ENCODE measurements around the gene LGALS1.
A peak's percentile ranks its signal among the peaks of the same experiment; 100 is the strongest.
"Not testable (repeated sequence)": the region's sequence is repeated elsewhere in the genome, so short reads cannot be mapped to it uniquely, and the experiment has no call there.

The LGALS1 gene

GRCh38 chr22:37692627-37693285 lies 17.3 kb downstream of the LGALS1 start:
- DNase-seq = no peak

- DNase-seq = not testable (repeated sequence)
These were observed 18.7 kb downstream of the LGALS1 start for GRCh38 chr22:37694131-37694530.

- DNase-seq = not testable (repeated sequence)
These were observed 20.8 kb downstream of the LGALS1 start for GRCh38 chr22:37696260-37696656.

DNA sequence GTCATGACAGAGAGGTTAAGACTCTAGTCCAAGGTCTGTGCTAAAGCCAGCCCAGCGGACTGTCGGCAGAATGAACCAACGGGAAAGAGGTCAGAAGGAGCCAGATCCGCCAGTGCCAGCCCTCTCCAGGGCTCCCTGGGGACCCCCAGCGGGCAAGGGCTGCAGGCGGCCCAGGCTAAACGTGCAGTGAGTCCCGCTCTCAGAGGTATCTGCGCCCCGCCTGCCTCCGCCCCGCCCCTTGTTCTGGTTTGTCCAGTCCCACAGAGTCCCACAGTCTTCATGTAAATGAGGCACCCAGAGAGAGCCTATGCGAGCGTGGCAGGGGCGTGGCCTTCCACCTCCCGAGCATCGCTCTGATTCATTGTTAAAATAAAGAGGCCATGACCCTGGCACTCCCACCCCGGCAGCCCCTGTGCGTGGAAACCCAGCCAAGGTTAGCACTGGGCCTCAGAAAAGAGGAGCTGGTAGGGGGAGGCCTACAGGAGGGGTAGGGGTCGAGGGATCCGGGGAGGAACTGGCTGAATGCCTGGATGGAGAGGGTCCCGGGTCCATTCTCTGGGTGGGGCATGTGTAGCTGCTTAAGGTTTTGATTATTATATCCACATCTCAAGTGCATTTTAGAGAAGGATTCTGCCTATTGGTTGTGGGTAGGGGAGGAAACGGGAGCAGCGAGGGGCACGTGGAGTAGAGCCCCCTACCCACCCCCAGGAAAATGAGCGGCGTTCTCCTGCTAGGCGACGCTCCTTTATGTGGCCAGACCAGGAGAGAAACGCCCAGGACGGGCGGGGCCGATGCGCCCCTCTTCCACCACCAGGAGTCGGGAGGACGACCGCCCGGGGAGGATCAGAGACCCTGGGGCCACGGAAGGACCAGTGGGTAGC lies 21.5 kb downstream of the LGALS1 start, which contains the start of gene TRIOBP:
TSS of gene TRIOBP (plus strand) at position 392 of the 881 bp plus-strand sequence. CDS start 4,318 bp downstream, outside the sequence.
- peak; percentile 99 for DNase-seq

DNA sequence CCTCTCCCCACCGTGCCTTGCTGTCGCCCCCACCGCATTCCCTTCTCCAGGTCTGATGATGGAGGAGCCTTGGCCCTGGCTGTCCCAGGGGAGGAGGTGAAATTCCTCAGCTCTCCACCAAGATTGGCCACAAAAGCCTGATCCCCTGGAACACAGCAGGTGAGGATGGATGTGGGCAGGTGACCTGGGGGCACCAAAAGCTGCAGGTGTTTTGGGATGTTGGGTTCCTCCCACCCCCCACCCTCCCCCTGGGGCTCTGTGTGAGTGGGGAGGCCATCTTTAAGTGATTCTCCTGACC lies 22.1 kb downstream of the LGALS1 start:
- DNase-seq = no peak

- DNase-seq = no peak
These were observed 25.8 kb downstream of the LGALS1 start for GRCh38 chr22:37701141-37701786.

- no peak for DNase-seq
These were observed 28.5 kb downstream of the LGALS1 start for GRCh38 chr22:37703906-37704305.

GRCh38 chr22:37704645-37705044 lies 29.2 kb downstream of the LGALS1 start:
- DNase-seq = no peak

DNA sequence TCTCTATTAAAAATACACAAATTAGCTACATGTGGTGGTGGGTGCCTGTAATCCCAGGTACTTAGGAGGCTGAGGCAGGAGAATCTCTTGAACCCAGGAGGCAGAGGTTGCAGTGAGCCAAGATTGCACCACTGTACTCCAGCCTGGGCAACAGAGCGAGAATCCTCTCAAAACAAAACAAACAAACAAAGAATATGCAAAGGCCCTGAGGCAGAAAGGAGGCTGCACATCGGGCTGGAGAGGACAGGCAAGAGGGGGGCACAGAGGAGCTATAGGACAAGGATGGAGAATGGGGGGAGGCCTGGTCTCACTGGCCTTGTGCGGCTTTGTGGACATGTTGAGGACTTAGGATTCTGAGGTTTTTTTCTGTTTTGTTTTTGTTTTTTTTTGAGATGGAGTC lies 29.8 kb downstream of the LGALS1 start:
- DNase-seq = no peak

DNA sequence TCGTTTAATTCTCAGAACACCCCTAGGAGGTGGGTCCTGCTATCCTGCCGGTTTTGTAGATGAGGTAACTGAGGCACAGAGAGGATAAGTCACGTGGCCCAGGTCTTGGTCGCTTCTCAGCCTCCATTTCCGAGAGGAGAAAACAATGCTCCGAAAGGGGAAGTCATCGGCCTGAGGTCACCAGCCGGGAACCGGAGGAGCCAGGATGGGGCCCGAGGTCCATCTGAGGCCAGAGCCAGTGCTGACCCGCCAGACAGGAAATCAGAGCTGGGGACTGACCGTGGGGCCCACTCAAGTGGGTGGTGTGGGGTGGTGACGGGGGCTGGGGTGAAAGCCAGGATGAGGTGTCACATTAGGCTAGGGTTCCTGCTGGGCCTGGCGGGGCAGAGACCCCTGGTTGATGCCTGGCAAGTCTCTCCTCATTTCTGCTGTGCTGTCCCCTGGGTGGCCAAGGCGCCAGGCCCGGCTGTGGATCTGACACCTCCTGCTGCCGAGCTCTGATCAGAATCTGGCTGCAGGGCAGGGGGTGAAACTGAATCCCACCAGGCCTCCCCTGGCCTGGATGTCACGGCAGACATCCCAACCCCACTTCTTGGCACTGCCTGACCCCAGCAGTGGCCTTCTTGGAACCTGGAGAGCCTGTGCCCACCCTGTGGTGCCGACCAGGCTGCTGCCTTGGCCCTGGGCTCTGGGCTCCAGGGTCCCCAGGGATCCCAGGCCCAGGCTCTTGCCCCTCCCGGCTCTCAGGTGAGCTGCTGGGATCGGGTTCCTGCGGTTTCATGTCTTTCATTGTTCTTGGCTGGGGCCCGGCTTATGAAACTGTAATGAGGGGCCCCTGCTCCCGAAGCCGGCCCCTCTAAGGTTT lies 33.4 kb downstream of the LGALS1 start:
- no peak for DNase-seq

DNA sequence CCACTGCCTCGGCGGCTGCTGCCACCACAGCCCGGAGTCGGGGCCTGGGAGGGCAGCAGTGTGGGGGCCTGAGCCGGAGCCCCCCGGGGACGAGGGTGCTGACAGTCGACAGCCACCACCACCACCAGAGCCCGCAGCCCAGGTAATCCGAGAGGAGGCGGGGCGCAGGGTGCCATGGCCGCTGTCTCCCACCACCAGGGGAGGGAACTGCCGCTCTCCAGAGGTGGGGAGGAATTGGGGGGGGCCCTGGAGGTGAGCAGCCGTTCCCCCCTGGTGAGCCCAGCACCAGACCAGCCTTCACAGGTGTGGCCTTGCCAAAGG lies 34.0 kb downstream of the LGALS1 start:
- no peak for DNase-seq

DNA sequence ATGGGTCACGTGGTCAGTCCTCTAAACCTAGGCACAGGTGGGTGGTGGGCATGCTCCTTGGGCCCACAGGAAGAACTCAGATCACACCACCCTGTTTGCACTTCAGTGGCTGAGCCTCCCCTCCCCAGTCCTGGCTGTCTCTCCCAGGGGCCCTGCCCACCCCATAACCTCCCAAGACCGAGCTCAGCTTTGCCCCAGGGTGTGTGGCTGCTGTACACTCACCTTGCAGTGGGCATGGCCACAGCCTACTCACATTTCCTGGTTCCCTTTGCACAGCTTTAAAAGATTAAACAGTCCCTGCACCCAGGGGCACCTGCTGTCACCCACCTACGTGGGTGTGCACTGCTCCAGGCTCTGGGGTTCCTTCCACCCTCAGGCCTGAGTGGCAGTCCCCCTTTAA lies 35.2 kb downstream of the LGALS1 start:
- DNase-seq = no peak

DNA sequence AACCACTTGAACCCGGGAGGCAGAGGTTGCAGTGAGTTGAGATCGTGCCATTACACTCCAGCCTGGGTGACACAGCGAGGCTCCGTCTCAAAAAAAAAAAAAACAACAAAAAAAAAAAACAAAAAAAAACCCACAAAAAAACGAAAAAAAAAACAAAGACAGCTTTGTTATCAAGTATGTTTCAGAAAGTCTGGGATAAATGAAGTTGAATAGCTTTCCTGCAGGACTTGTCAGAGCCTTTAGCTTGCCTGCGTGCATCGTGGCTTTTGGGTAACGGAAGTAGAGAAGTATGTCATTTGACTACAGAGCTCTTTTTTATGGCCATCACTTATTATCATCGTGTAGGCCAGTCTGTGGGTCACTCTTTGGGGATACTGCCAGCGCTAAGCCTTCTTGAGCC lies 36.1 kb downstream of the LGALS1 start:
- DNase-seq = no peak

GRCh38 chr22:37713761-37714160 lies 38.3 kb downstream of the LGALS1 start:
- DNase-seq = no peak

GRCh38 chr22:37714634-37715033 lies 39.2 kb downstream of the LGALS1 start:
- DNase-seq = no peak

DNA sequence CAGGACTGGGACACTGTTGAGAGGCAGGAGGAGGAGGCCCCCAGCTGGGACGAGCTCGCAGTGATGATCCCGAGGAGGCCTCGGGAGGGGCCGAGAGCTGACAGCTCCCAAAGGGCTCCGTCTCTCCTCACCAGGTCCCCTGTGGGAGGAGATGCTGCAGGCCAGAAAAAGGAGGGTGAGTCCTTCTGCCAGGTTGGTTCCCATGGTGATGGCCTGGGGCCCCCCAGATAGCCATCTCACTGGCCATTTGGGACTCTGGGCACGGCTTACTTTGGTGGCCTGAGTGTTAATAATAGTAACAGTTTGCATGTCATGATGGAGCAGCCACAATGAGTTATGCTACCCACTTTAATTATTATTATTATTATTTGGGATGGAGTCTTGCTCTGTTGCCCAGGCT lies 40.3 kb downstream of the LGALS1 start:
- DNase-seq = no peak

GRCh38 chr22:37716708-37717107 lies 41.3 kb downstream of the LGALS1 start:
- DNase-seq = no peak

GRCh38 chr22:37717235-37717634 lies 41.8 kb downstream of the LGALS1 start:
- DNase-seq = not testable (repeated sequence)

DNA sequence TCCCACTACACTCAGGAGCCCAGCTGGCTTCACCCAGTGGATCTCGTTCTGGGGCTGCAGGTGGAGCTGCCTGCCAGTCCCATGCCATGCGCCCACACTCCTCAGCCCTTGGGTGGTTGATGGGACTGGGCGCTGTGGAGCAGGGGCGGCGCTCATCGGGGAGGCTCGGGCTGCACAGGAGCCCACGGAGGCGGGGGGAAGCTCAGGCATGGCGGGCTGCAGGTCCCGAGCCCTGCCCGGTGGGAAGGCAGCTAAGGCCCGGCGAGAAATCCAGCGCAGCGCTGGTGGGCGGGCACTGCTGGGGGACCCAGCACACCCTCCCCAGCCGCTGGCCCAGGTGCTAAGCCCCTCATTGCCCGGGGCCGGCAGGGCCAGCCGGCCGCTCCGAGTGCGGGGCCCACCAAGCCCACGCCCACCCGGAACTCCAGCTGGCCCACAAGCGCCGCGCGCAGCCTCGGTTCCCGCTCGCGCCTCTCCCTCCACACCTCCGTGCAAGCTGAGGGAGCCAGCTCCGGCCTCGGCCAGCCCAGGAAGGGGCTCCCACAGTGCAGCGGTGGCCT lies 42.4 kb downstream of the LGALS1 start:
- DNase-seq = not testable (repeated sequence)

GRCh38 chr22:37725551-37726240 lies 50.3 kb downstream of the LGALS1 start:
- no peak for DNase-seq

DNA sequence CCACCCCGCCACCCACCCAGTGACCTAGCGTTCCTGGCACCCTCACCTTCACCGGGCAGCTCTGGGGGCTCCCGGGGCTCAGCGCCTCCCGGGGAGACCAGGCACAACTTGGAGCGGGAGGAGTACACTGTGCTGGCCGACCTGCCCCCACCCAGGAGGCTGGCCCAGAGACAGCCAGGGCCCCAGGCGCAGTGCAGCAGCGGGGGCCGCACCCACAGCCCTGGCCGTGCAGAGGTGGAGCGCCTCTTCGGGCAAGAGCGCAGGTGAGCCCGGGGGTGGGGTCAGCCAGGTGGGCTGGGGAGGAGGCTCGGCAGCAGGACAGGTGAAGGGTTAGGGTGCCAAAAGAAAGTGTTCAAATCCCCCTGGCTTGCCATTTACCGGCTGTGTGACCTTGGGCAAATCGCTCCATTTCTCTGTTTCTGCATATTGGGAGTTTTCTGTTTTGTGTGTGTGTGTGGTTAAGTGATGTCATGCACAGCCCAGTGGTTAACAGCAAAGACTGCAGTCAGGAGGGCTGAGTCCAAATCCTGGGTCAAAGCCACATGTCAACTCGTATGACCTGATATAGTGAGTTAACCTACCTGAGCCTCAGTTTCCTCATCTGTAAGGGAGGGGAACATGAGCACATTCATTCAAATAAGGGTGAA lies 50.9 kb downstream of the LGALS1 start:
- DNase-seq = no peak

DNA sequence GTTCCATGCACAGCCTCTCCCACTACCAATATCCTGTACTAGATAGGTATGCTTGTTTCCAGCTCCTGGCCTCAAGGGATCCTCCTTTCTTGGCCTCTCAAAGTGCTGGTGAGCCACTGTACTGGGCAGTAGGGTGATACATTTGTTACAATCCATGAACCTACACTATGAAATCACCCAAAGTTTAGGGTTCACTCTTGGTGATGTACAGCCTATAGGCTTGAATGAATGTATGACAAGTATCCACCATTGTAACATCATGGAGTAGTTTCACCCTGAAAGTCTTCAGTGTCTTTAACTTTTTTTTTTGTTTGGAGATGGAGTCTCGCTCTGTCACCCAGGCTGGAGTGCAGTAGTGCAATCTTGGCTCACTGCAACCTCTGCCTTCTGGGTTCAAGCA lies 53.2 kb downstream of the LGALS1 start:
- no peak for DNase-seq

All from NCI-H69 (cell line).